Tibial artery (tissue), 4 donors: ENCODE measurements around the gene AKAP6.

Experiments
- DNase-seq, 2 donors: peaks; one replicate each; pipeline ENCODE4 v3.0.0-alpha.2; 2019
- H3K27ac ChIP-seq, 2 donors: fragments of 200-600 bp; sonication (generic) in 1 of 2; 1 replicate in 1 of 2; 2 replicates in 1 of 2; pipeline ENCODE4 v1.5.1; 2018 to 2019; ENCODE audit warnings: mild to moderate bottlenecking in 1 of 2
- H3K27me3 ChIP-seq, 2 donors: fragments of 200-600 bp; sonication (generic) in 1 of 2; one replicate each; pipeline versions ENCODE4 v1.5.1 to v1.6.0; 2016 to 2019
- H3K36me3 ChIP-seq, 3 donors: fragments of 200-600 bp; sonication (generic) in 2 of 3; one replicate each; pipeline ENCODE4 v1.5.1; 2016 to 2019; ENCODE audit warnings: mild to moderate bottlenecking in 2 of 3
- H3K4me1 ChIP-seq, 4 donors: fragments of 200-600 bp; sonication (generic) in 2 of 4; 1 replicate in 3 of 4; 2 replicates in 1 of 4; pipeline ENCODE4 v1.5.1; 2016 to 2019
- H3K4me3 ChIP-seq, 2 donors: fragments of 200-600 bp; sonication (generic) in 1 of 2; 1 replicate in 1 of 2; 2 replicates in 1 of 2; pipeline ENCODE4 v1.5.1; 2018 to 2019; ENCODE audit warnings: mild to moderate bottlenecking in 2 of 2
- H3K9me3 ChIP-seq, 3 donors: fragments of 200-600 bp; sonication (generic) in 1 of 3; one replicate each; pipeline ENCODE4 v1.5.1; 2016 to 2019
- intact Hi-C: fragments of 100-400 bp; cut with DNase I; formaldehyde crosslinking; loops from one replicate; pipeline ENCODE4 v1.15.0; 2023; ENCODE audit warnings: low total_unique reads
- TF ChIP-seq, protein P1 (sequence below), 2 experiments: fragments of 200-600 bp in 1 of 2; fragments of 450-650 bp in 1 of 2; IDR thresholded peaks; one replicate each; pipeline ENCODE4 v1.5.1; 2017 to 2019; ENCODE audit warnings: antibody characterized with exemption in 2 of 2, mild to moderate bottlenecking in 1 of 2, moderate library complexity in 1 of 2

AKAP6 gene

GRCh38 chr14:32809255-32809654 lies 480.2 kb downstream of the AKAP6 start:
- DNase-seq, result no peak

DNA sequence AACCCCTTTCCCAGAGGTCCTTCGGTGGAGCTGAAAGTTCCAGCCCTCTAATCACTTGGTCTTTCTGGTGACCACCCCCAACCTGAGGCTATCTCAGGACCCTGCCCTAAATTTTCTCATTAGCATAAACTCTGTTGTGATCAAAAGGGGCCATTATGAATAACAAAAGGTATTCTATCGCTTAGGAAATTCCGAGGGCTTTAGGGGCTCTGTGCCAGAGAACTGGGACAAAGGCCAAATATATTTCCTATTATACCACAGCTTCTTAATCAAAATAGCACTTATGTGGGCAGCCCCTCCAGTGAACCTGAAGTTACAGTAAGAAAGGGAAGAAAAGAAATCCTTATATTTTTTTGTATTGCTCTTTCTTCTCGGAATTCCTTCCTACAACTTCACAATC lies 484.3 kb downstream of the AKAP6 start:
- Histone ChIP-seq H3K4me1 (peaks cover 0 to 51% (median 15%) of the 10 kb centered on the region in 4 donors), H3K9me3 (no peaks in the 10 kb centered on the region), H3K27me3 (no peaks in the 10 kb centered on the region), H3K36me3 (no peaks in the 10 kb centered on the region), H3K27ac (no peak overlapping the region), H3K4me3 (no peak overlapping the region)
- TF ChIP-seq, protein P1, sequence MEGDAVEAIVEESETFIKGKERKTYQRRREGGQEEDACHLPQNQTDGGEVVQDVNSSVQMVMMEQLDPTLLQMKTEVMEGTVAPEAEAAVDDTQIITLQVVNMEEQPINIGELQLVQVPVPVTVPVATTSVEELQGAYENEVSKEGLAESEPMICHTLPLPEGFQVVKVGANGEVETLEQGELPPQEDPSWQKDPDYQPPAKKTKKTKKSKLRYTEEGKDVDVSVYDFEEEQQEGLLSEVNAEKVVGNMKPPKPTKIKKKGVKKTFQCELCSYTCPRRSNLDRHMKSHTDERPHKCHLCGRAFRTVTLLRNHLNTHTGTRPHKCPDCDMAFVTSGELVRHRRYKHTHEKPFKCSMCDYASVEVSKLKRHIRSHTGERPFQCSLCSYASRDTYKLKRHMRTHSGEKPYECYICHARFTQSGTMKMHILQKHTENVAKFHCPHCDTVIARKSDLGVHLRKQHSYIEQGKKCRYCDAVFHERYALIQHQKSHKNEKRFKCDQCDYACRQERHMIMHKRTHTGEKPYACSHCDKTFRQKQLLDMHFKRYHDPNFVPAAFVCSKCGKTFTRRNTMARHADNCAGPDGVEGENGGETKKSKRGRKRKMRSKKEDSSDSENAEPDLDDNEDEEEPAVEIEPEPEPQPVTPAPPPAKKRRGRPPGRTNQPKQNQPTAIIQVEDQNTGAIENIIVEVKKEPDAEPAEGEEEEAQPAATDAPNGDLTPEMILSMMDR (IDR thresholded peaks at IDR 0.05), result no peak
- intact Hi-C loops, result no loop called here
- DNase-seq, result no peak

More at GRCh38 chr14:32809255-32809654, 480.2 kb downstream of the AKAP6 start:
- intact Hi-C loops, result no loop called here
- H3K4me3 ChIP-seq, result no peak overlapping the region
- TF ChIP-seq, protein P1 (IDR thresholded peaks at IDR 0.05), result no peak
- H3K9me3 ChIP-seq, result peaks cover 0 to 10% (median 7%) of the 10 kb centered on the region in 3 donors
- H3K36me3 ChIP-seq, result peaks cover 0 to 10% (median 2%) of the 10 kb centered on the region in 3 donors
- H3K27ac ChIP-seq, result peak overlapping the region in 1 of 2 donors; percentile 11
- no peaks in the 10 kb centered on the region for H3K27me3 ChIP-seq
- H3K4me1 ChIP-seq, result peaks cover 0 to 45% (median 15%) of the 10 kb centered on the region in 4 donors

DNA sequence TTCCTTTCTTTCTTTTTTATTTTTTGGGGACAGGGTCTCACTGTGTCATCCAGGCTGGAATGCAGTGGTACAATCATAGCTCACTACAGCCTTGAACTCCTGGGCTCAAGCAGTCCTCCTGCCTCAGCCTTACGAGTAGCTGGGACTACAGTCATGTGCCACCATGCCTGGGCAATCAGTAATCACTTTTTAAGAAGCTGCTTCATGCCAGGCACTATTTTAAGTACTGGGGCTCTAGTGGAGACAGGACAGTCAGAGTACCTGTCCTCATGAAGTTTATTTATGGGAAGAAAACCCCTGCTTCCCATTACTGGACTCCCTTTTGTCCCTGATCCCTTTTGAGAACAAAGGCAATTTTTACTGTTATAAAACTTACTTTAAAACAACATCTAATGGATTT lies 485.6 kb downstream of the AKAP6 start:
- Histone ChIP-seq H3K27ac (no peak overlapping the region), H3K9me3 (no peaks in the 10 kb centered on the region), H3K4me3 (no peak overlapping the region), H3K4me1 (peaks cover 0 to 50% (median 7%) of the 10 kb centered on the region in 4 donors), H3K27me3 (no peaks in the 10 kb centered on the region), H3K36me3 (no peaks in the 10 kb centered on the region)
- intact Hi-C loops, result no loop called here
- TF ChIP-seq, protein P1 (IDR thresholded peaks at IDR 0.05), result no peak
- DNase-seq, result no peak

DNA sequence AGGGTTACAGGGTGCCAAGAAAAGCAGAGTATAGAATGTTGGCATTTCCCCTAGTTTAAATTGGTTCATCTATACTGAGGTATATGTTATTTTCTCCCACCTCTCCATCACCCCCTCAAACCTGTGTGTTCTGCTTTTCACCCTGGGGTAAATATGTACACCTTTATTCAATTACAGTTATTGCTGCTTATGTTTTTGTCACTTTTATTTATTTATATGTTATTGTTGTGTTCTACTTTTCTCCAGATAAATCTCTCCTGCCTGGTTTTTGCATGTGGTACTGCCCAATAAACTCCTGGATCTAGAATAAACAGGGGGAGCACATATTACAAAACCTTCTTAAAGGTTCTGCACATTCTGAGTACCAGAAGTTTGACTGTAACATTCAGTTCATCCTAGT lies 487.5 kb downstream of the AKAP6 start:
- no peak for DNase-seq
- TF ChIP-seq, protein P1 (IDR thresholded peaks at IDR 0.05), result no peak
- no peaks in the 10 kb centered on the region for H3K9me3 ChIP-seq
- no peak overlapping the region for H3K27ac ChIP-seq
- intact Hi-C loops, result no loop called here
- peaks cover 0 to 3% (median 0%) of the 10 kb centered on the region in 3 donors for H3K36me3 ChIP-seq
- peaks cover 0 to 63% (median 7%) of the 10 kb centered on the region in 4 donors for H3K4me1 ChIP-seq
- H3K27me3 ChIP-seq, result no peaks in the 10 kb centered on the region
- H3K4me3 ChIP-seq, result no peak overlapping the region

DNA sequence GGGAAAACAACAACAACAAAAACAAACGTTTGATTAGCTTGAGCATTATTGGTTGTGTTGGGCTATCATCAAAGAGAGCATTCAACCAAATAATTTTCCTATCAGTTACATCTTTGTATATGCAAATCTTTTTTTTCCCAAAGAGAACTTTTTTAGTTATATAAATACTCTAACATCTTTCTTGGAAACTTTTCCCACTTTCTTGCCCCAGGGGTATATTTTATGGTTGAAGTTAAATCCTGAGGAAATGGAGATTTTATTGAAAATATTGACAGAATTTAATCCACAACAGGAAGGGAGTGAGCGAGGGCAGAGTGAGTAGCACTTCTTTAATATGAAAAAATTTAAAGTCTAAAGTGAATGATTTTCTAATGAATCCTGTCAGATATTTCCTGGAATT lies 488.7 kb downstream of the AKAP6 start:
- H3K27ac ChIP-seq, result no peak overlapping the region
- no peaks in the 10 kb centered on the region for H3K27me3 ChIP-seq
- H3K36me3 ChIP-seq, result peaks cover 2 to 7% (median 6%) of the 10 kb centered on the region in 3 donors
- H3K4me1 ChIP-seq, result peaks cover 0 to 56% (median 5%) of the 10 kb centered on the region in 4 donors
- no peak for DNase-seq
- no peak overlapping the region for H3K4me3 ChIP-seq
- H3K9me3 ChIP-seq, result no peaks in the 10 kb centered on the region
- intact Hi-C loops, result no loop called here
- TF ChIP-seq, protein P1 (IDR thresholded peaks at IDR 0.05), result no peak

DNA sequence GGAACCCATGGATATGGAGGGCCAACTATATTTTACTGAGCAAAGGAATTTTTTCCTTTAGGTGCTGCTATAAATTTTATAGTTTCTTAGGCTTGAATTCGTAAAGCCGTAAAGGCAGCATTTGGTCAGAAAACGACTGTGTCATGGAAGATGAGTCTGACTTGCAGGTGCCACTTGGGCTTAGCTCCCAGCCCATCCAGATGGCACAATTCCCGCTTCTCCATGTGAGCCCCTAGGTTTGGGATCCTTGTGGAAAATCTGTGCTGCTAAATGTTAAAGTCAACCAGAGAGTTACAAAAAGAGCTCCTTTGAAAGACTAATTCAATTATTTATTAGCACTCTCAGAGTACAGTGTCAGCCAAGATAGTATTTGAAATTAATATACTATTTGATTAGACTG lies 489.5 kb downstream of the AKAP6 start:
- TF ChIP-seq, protein P1 (IDR thresholded peaks at IDR 0.05), result no peak
- Histone ChIP-seq H3K9me3 (no peaks in the 10 kb centered on the region), H3K36me3 (peaks cover 4 to 10% (median 6%) of the 10 kb centered on the region in 3 donors), H3K4me3 (no peak overlapping the region), H3K4me1 (peaks cover 0 to 48% (median 4%) of the 10 kb centered on the region in 4 donors), H3K27me3 (no peaks in the 10 kb centered on the region), H3K27ac (no peak overlapping the region)
- DNase-seq, result no peak
- intact Hi-C loops, result no loop called here
